Progenitor cell of endocrine pancreas (in vitro differentiated cells): ENCODE data around the gene WDR7. TPM values are rescaled to one million over a fixed set of nuclear protein-coding genes. Genes with fewer than 3 reads are reported as not detected.

ENCODE experiments used
- DNase-seq: peaks from one replicate; pipeline ENCODE4 v3.0.0; 2021; ENCODE audit warnings: low spot score; ENCODE audit not compliant: unreplicated experiment
- H3K27ac Mint-ChIP-seq: 2 replicates; pipeline ENCODE4 v1.8.0; 2021; ENCODE audit warnings: mild to moderate bottlenecking, moderate library complexity, mixed read lengths
- H3K27me3 Mint-ChIP-seq: 2 replicates; pipeline ENCODE4 v1.8.0; 2021; ENCODE audit warnings: mixed read lengths
- H3K36me3 Mint-ChIP-seq: 2 replicates; pipeline ENCODE4 v1.8.0; 2022; ENCODE audit warnings: mixed read lengths; ENCODE audit not compliant: insufficient read depth
- H3K4me1 Mint-ChIP-seq: 2 replicates; pipeline ENCODE4 v1.8.0; 2021; ENCODE audit warnings: low read depth, mixed read lengths
- H3K4me3 Mint-ChIP-seq: 2 replicates; pipeline ENCODE4 v1.8.0; 2021; ENCODE audit warnings: low read depth, mild to moderate bottlenecking, moderate library complexity, mixed read lengths
- H3K9me3 Mint-ChIP-seq: 2 replicates; pipeline ENCODE4 v1.8.0; 2021; ENCODE audit warnings: low read depth, mixed read lengths
- CTCF ChIP-seq: fragments of 200-600 bp; sonication (generic); IDR thresholded peaks from one replicate; pipeline ENCODE4 v1.5.0; 2021; ENCODE audit warnings: antibody characterized with exemption, mild to moderate bottlenecking; ENCODE audit not compliant: unreplicated experiment
- total RNA-seq: library from RNA; stranded (reverse); gene quantifications from 2 replicates; pipeline ENCODE4 v1.2.1, GENCODE V29; 2021

WDR7 gene
- total RNA-seq, 1 donor from 2014 or later: 23.2 TPM

GRCh38 chr18:57063601-57064103 is 412.5 kb downstream of the WDR7 start:
- DNase-seq: no peak
- H3K4me1 Mint-ChIP-seq: peaks cover 7% of the 10 kb centered on the region
- no peaks in the 10 kb centered on the region for H3K9me3 Mint-ChIP-seq
- H3K27me3 Mint-ChIP-seq: peaks cover 6% of the 10 kb centered on the region
- no peak overlapping the region for H3K4me3 Mint-ChIP-seq
- no peak overlapping the region for H3K27ac Mint-ChIP-seq
- TF ChIP-seq CTCF: no peak
- H3K36me3 Mint-ChIP-seq: no peaks in the 10 kb centered on the region

DNA sequence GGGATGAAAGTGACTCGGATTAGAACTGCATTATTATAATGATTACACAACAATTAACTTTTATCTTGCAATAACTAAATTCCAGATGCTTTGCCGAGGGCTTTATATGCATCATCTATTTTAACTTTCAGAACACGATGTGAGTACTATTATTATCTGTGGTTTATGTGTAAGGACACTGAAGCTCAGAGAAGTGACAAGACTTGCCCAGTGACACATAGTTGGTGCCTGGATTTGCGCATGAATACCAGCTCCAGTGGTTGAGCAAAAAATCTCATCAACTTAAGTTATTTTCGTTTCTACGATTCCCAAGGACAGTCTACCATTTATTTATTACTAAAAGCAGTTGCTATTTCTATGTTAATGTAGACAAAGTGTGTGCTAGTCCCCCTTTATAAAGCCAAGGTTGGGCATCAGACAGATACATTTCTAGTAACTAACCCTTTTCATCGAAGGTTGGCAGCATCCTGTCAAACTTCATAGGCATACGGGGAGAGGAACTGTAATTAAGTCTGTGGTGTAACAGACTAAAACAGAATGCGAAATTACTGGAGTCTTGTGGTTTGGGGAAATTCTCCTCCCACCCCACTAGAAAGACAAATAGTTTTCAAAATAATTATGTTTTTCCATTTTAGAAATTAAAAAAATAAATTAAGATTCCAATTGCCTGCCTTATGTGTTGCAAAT is 422.5 kb downstream of the WDR7 start:
- no peaks in the 10 kb centered on the region for H3K4me1 Mint-ChIP-seq
- DNase-seq: no peak
- H3K9me3 Mint-ChIP-seq: no peaks in the 10 kb centered on the region
- no peak overlapping the region for H3K27ac Mint-ChIP-seq
- no peak overlapping the region for H3K4me3 Mint-ChIP-seq
- H3K36me3 Mint-ChIP-seq: no peaks in the 10 kb centered on the region
- H3K27me3 Mint-ChIP-seq: peaks cover 18% of the 10 kb centered on the region
- no peak for TF ChIP-seq CTCF

DNA sequence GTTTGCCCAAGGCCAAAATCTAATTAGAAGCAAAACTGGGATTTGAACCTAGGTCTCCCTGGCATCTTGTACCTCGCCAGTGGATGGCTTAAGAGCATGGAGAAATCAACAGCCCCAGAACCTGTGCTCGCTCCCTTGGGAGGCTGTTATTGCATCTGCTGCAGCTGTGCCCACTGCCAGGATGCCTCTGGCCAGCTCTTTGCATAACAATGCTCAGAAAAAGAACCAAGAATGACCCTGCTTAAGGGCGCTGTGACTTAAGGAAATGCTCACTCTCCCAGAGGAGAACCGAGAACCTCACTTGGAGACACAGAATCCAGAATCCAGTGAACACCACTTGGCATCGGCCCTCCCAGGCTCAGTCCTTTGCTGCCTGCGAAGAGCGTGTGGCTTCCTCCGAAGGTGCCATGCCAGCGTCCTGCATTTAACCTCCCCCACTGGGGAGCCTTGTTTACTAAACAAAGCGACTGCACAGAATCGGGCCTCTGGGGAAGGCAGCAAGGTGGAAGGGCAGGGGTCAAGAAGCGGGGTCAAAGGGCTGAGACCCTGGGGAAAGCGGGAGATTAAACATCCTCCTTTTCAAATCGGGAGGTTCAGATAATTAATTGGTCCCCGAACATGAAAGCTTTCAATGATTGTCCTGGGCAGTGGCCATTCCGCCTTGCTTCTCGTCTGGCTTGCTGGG is 424.7 kb downstream of the WDR7 start:
- Mint-ChIP-seq H3K36me3 (no peaks in the 10 kb centered on the region), H3K27me3 (peaks cover 14% of the 10 kb centered on the region), H3K27ac (no peak overlapping the region), H3K4me1 (peaks cover 15% of the 10 kb centered on the region), H3K4me3 (no peak overlapping the region), H3K9me3 (no peaks in the 10 kb centered on the region)
- DNase-seq: no peak
- TF ChIP-seq CTCF: no peak

- Mint-ChIP-seq H3K4me3 (no peak overlapping the region), H3K27ac (no peak overlapping the region), H3K9me3 (no peaks in the 10 kb centered on the region), H3K36me3 (no peaks in the 10 kb centered on the region), H3K4me1 (peaks cover 15% of the 10 kb centered on the region), H3K27me3 (peaks cover under 1% of the 10 kb centered on the region)
- no peak for DNase-seq
- TF ChIP-seq CTCF: no peak
These were observed 426.0 kb downstream of the WDR7 start for GRCh38 chr18:57077005-57077765.
